SK-N-SH (cell line): Measurements from ENCODE around the gene CEP78. TPM values are rescaled to one million over a fixed set of nuclear protein-coding genes. Genes with fewer than 3 reads are reported as not detected.

Source experiments
- CTCF ChIA-PET: fragments of 300-600, 350-600 bp; formaldehyde crosslinking; extraction: SDS; loops from one replicate; lab custom pipeline; 2021; lab: Yijun Ruan, JAX
- POLR2A ChIA-PET: fragments of 350-600 bp; sonication (Branson Sonifier 250); formaldehyde crosslinking; extraction: SDS; loops from one replicate; lab custom pipeline; 2020; ENCODE audit warnings: antibody characterized with exemption, inconsistent platforms; lab: Yijun Ruan, JAX
- DNase-seq: peaks from one replicate; pipeline ENCODE4 v3.0.0; 2012
- H2AFZ ChIP-seq: fragments of 200-600 bp; sonication (generic); 2 replicates; pipeline ENCODE4 v1.8.1; 2016; ENCODE audit warnings: antibody characterized with exemption, mild to moderate bottlenecking, low read depth
- H3F3A ChIP-seq: fragments of 200-600 bp; sonication (generic); replicated peaks from 2 replicates; pipeline ENCODE3; 2016; ENCODE audit warnings: antibody characterized with exemption, mild to moderate bottlenecking; ENCODE audit not compliant: insufficient read depth
- H3K27ac ChIP-seq, 2 experiments: fragments of 200-500 bp in 1 of 2; fragments of 200-600 bp in 1 of 2; sonication (Bioruptor generic) in 1 of 2; sonication (generic), shearing (Covaris generic) in 1 of 2; 2 replicates each; pipeline versions ENCODE4 v1.5.1 to v1.6.1; 2014 to 2016; ENCODE audit warnings: low read depth in 2 of 2, inconsistent platforms in 1 of 2, low read length in 1 of 2, mild to moderate bottlenecking in 1 of 2, mixed read lengths in 1 of 2
- H3K27me3 ChIP-seq: fragments of 200-600 bp; sonication (generic), shearing (Covaris generic); 2 replicates; pipeline ENCODE4 v1.6.1; 2016; ENCODE audit warnings: mixed run types; ENCODE audit not compliant: insufficient read depth
- H3K36me3 ChIP-seq, 2 experiments: fragments of 200-500 bp in 1 of 2; fragments of 200-600 bp in 1 of 2; sonication (Bioruptor generic) in 1 of 2; sonication (generic) in 1 of 2; replicated peaks in 1 of 2; 2 replicates each; pipeline versions ENCODE3 to v1.5.1; 2014 to 2016; ENCODE audit warnings: low read length in 1 of 2, mild to moderate bottlenecking in 1 of 2; ENCODE audit not compliant: insufficient read depth in 2 of 2, control insufficient read depth in 1 of 2
- H3K4me1 ChIP-seq, 2 experiments: fragments of 200-500 bp in 1 of 2; fragments of 200-600 bp in 1 of 2; sonication (Bioruptor generic) in 1 of 2; sonication (generic), shearing (Covaris generic) in 1 of 2; 2 replicates each; pipeline versions ENCODE4 v1.5.1 to v1.6.1; 2014 to 2016; ENCODE audit warnings: low read depth in 1 of 2, low read length in 1 of 2, mixed run types in 1 of 2; ENCODE audit not compliant: insufficient read depth in 2 of 2, control insufficient read depth in 1 of 2
- H3K4me2 ChIP-seq: fragments of 200-600 bp; sonication (generic), shearing (Covaris generic); 2 replicates; pipeline ENCODE4 v1.6.1; 2017; ENCODE audit warnings: mixed run types
- H3K4me3 ChIP-seq, 2 experiments: fragments of 200-500 bp in 1 of 2; fragments of 200-600 bp in 1 of 2; sonication (Bioruptor generic) in 1 of 2; sonication (generic), shearing (Covaris generic) in 1 of 2; 2 replicates each; pipeline versions ENCODE4 v1.5.1 to v1.8.1; 2014 to 2016; ENCODE audit warnings: low read depth in 2 of 2, inconsistent platforms in 1 of 2, low read length in 1 of 2, mild to moderate bottlenecking in 1 of 2, mixed read lengths in 1 of 2, moderate library complexity in 1 of 2
- H3K79me2 ChIP-seq: fragments of 200-600 bp; sonication (generic); 2 replicates; pipeline ENCODE4 v1.8.1; 2017; ENCODE audit warnings: mild to moderate bottlenecking; ENCODE audit not compliant: insufficient read depth
- H3K9ac ChIP-seq: fragments of 200-600 bp; sonication (generic); 2 replicates; pipeline ENCODE4 v1.6.1; 2017; ENCODE audit warnings: mixed run types
- H3K9me2 ChIP-seq: fragments of 200-600 bp; sonication (generic); 2 replicates; pipeline ENCODE4 v1.6.1; 2017; ENCODE audit warnings: mixed run types
- H3K9me3 ChIP-seq: fragments of 200-600 bp; sonication (generic); 2 replicates; pipeline ENCODE4 v1.6.1; 2017; ENCODE audit warnings: mixed run types, mild to moderate bottlenecking, moderate library complexity
- H4K20me1 ChIP-seq: fragments of 200-600 bp; sonication (generic); 2 replicates; pipeline ENCODE4 v1.6.1; 2017; ENCODE audit warnings: mild to moderate bottlenecking, mixed run types; ENCODE audit not compliant: insufficient read depth
- CHD2 ChIP-seq: fragments of 150-350 bp; IDR thresholded peaks from 2 replicates; pipeline ENCODE4 v1.6.1; 2018; ENCODE audit warnings: low read length; ENCODE audit not compliant: partially characterized antibody
- CTCF ChIP-seq: fragments of 200-600 bp; sonication (generic); IDR thresholded peaks from 2 replicates; pipeline ENCODE4 v1.6.1; 2017; ENCODE audit warnings: antibody characterized with exemption, mild to moderate bottlenecking, moderate library complexity
- ELF1 ChIP-seq: IDR thresholded peaks from 2 replicates; pipeline ENCODE4 v1.4.0; 2012
- EP300 ChIP-seq, 2 experiments: IDR thresholded peaks; 2 replicates each; pipeline versions ENCODE4 v1.4.0 to v1.6.1; 2012; ENCODE audit warnings: borderline replicate concordance in 1 of 2, low read depth in 1 of 2, low read length in 1 of 2
- GABPA ChIP-seq: IDR thresholded peaks from 2 replicates; pipeline ENCODE4 v1.4.0; 2012; ENCODE audit warnings: low read depth, mild to moderate bottlenecking
- GATA2 ChIP-seq: sonication (generic); formaldehyde crosslinking; IDR thresholded peaks from 2 replicates; pipeline ENCODE4 v1.5.0; 2020; ENCODE audit warnings: mild to moderate bottlenecking, missing genetic modification reagents
- IRF3 ChIP-seq: fragments of 150-350 bp; IDR thresholded peaks from 2 replicates; pipeline ENCODE4 v1.6.1; 2016; ENCODE audit warnings: mild to moderate bottlenecking, low read depth, low read length
- JUND ChIP-seq: IDR thresholded peaks from 2 replicates; pipeline ENCODE4 v1.4.0; 2012
- NFIC ChIP-seq: IDR thresholded peaks from 2 replicates; pipeline ENCODE4 v1.4.0; 2012; ENCODE audit warnings: borderline replicate concordance
- POLR2AphosphoS5 ChIP-seq: IDR thresholded peaks from 2 replicates; pipeline ENCODE4 v1.6.1; 2012; ENCODE audit warnings: low read depth, low read length
- USF1 ChIP-seq: IDR thresholded peaks from 2 replicates; pipeline ENCODE4 v1.4.0; 2012; ENCODE audit warnings: low read depth, borderline replicate concordance
- YY1 ChIP-seq: IDR thresholded peaks from 2 replicates; pipeline ENCODE4 v1.4.0; 2012; ENCODE audit warnings: low read depth, mild to moderate bottlenecking
- ZBTB33 ChIP-seq: IDR thresholded peaks from 2 replicates; pipeline ENCODE4 v1.4.0; 2012; ENCODE audit warnings: low read depth, borderline replicate concordance
- WGBS: methylation state at CpG from one replicate; pipeline ENCODE4 v1.1.6; 2017; ENCODE audit warnings: low lambda C conversion rate; 5-methylcytosine and 5-hydroxymethylcytosine counted together
- polyA plus RNA-seq, 3 experiments: library from polyadenylated mRNA; depleted of rRNA; stranded (reverse); fragments of >200 nt; gene quantifications; 2 replicates each; pipeline ENCODE4 v1.2.3, GENCODE V29; 2012

The CEP78 gene
- polyA plus RNA-seq, 1 of the 3 experiments (the other 2 are of a cell fraction) = 6.2 TPM

- Histone ChIP-seq H3F3A (no peaks in the 10 kb centered on the region), H3K9me3 (no peaks in the 10 kb centered on the region), H3K9me2 (no peaks in the 10 kb centered on the region), H3K4me1 (peaks cover 0 to 7% of the 10 kb centered on the region in 2 experiments; a peak in 1 of 4 replicates), H3K4me2 (no peak overlapping the region), H3K27me3 (no peaks in the 10 kb centered on the region), H3K4me3 (no peak overlapping the region), H4K20me1 (no peaks in the 10 kb centered on the region), H3K9ac (no peak overlapping the region), H2AFZ (no peak overlapping the region), H3K27ac (no peak overlapping the region), H3K79me2 (no peaks in the 10 kb centered on the region), H3K36me3 (no peaks in the 10 kb centered on the region)
- ChIA-PET CTCF (interaction anchor here (1.0 to 1.3 kb wide), 2 partner anchors 9 to 26 kb away, joined by 3 read pairs; no protein-coding TSS in a partner anchor), POLR2A (no interaction called here)
- 85% methylated on average over 8 of the region's 8 CpGs for WGBS
- no peak for TF ChIP-seq NFIC
- no peak for TF ChIP-seq ELF1
- no peak for TF ChIP-seq USF1
- TF ChIP-seq GABPA = no peak
- TF ChIP-seq EP300 (IDR thresholded peaks at IDR 0.05; ENCODE audit: borderline replicate concordance in 1 of 2, low read depth in 1 of 2, low read length in 1 of 2) = no peak
- TF ChIP-seq GATA2 (CRISPR knock-in tag) = no peak
- no peak for TF ChIP-seq ZBTB33
- TF ChIP-seq YY1 = no peak
- TF ChIP-seq CHD2 = no peak
- no peak for TF ChIP-seq CTCF
- DNase-seq = no peak
These were observed 52.5 kb downstream of the CEP78 start for GRCh38 chr9:78288214-78288892.

- ChIA-PET POLR2A (no interaction called here), CTCF (no interaction called here)
- no peak for TF ChIP-seq IRF3
- TF ChIP-seq JUND = no peak
- TF ChIP-seq CTCF = no peak
- TF ChIP-seq POLR2AphosphoS5 = no peak
- TF ChIP-seq USF1 = no peak
- no peak for TF ChIP-seq CHD2
- H3K4me1 ChIP-seq = peaks cover 0 to 7% of the 10 kb centered on the region in 2 experiments; a peak in 1 of 4 replicates
- no peak overlapping the region for H3K27ac ChIP-seq
- no peak overlapping the region for H2AFZ ChIP-seq
- H3K4me3 ChIP-seq = no peak overlapping the region
- no peaks in the 10 kb centered on the region for H3K79me2 ChIP-seq
- WGBS = 100% methylated on average over 1 of the region's 1 CpG
- no peak overlapping the region for H3K9ac ChIP-seq
- no peak overlapping the region for H3K4me2 ChIP-seq
- no peaks in the 10 kb centered on the region for H3F3A ChIP-seq
- H3K36me3 ChIP-seq = no peaks in the 10 kb centered on the region
- H3K9me2 ChIP-seq = no peaks in the 10 kb centered on the region
- no peak for DNase-seq
- H4K20me1 ChIP-seq = no peaks in the 10 kb centered on the region
- no peaks in the 10 kb centered on the region for H3K9me3 ChIP-seq
- no peaks in the 10 kb centered on the region for H3K27me3 ChIP-seq
These were observed 53.6 kb downstream of the CEP78 start for GRCh38 chr9:78289474-78289873.
